Neuron (in vitro differentiated cells): ENCODE results near the gene EOLA2.
"Not testable (repeated sequence)": the region's sequence is repeated elsewhere in the genome, so short reads cannot be mapped to it uniquely, and the experiment has no call there.

Experiments
- H2AFZ ChIP-seq: one replicate; pipeline ENCODE4 v1.6.1; 2013; ENCODE audit warnings: low read depth, mild to moderate bottlenecking, inconsistent platforms, low read length, moderate library complexity
- H3K27me3 ChIP-seq: one replicate; pipeline ENCODE4 v1.6.1; 2013; ENCODE audit warnings: low read length; ENCODE audit not compliant: insufficient read depth
- H3K36me3 ChIP-seq: one replicate; pipeline ENCODE4 v1.6.1; 2013; ENCODE audit warnings: low read length; ENCODE audit not compliant: insufficient read depth
- H3K4me1 ChIP-seq: one replicate; pipeline ENCODE4 v1.6.1; 2013; ENCODE audit warnings: low read length; ENCODE audit not compliant: insufficient read depth
- H3K4me3 ChIP-seq: 2 replicates; pipeline ENCODE4 v1.5.1; 2013; ENCODE audit warnings: mild to moderate bottlenecking, low read length, moderate library complexity
- H3K9me3 ChIP-seq: one replicate; pipeline ENCODE4 v1.6.1; 2013; ENCODE audit warnings: low read length

Gene EOLA2

GRCh38 chrX:149938427-149938880, at the start of gene EOLA2:
Gene EOLA2 (minus strand): TSS chrX:149938491. CDS start chrX:149933874, 4,617 bp downstream.
- Histone ChIP-seq H2AFZ (no peak within 1 kb of the TSS), H3K4me1 (no peaks in the 10 kb centered on the region), H3K36me3 (no peaks in the 10 kb centered on the region), H3K27me3 (no peaks in the 10 kb centered on the region), H3K4me3 (peak within 1 kb of the TSS; percentile 56), H3K9me3 (no peaks in the 10 kb centered on the region)

GRCh38 chrX:149987613-149988012, 49.3 kb upstream of the EOLA2 start:
- H3K4me3 ChIP-seq = no peak overlapping the region
- no peak overlapping the region for H2AFZ ChIP-seq
- no peaks in the 10 kb centered on the region for H3K9me3 ChIP-seq
- no peaks in the 10 kb centered on the region for H3K36me3 ChIP-seq
- H3K27me3 ChIP-seq = no peaks in the 10 kb centered on the region
- H3K4me1 ChIP-seq = no peaks in the 10 kb centered on the region

- Histone ChIP-seq H3K4me1 (no peaks in the 10 kb centered on the region), H3K9me3 (no peaks in the 10 kb centered on the region), H3K4me3 (no peak overlapping the region), H2AFZ (no peak overlapping the region), H3K27me3 (no peaks in the 10 kb centered on the region), H3K36me3 (no peaks in the 10 kb centered on the region)
These were observed 46.1 kb upstream of the EOLA2 start for GRCh38 chrX:149984411-149984810.

- no peaks in the 10 kb centered on the region for H3K27me3 ChIP-seq
- no peak overlapping the region for H3K4me3 ChIP-seq
- H3K36me3 ChIP-seq = no peaks in the 10 kb centered on the region
- no peaks in the 10 kb centered on the region for H3K9me3 ChIP-seq
- H2AFZ ChIP-seq = no peak overlapping the region
- no peaks in the 10 kb centered on the region for H3K4me1 ChIP-seq
These were observed 44.0 kb upstream of the EOLA2 start for GRCh38 chrX:149982310-149982709.

- Histone ChIP-seq H2AFZ (no peak overlapping the region), H3K9me3 (no peaks in the 10 kb centered on the region), H3K4me3 (no peak overlapping the region), H3K36me3 (no peaks in the 10 kb centered on the region), H3K27me3 (no peaks in the 10 kb centered on the region), H3K4me1 (no peaks in the 10 kb centered on the region)
These were observed 40.9 kb upstream of the EOLA2 start for GRCh38 chrX:149979126-149979644.

- no peaks in the 10 kb centered on the region for H3K27me3 ChIP-seq
- no peaks in the 10 kb centered on the region for H3K9me3 ChIP-seq
- H3K4me3 ChIP-seq = no peak overlapping the region
- H3K36me3 ChIP-seq = no peaks in the 10 kb centered on the region
- H3K4me1 ChIP-seq = no peaks in the 10 kb centered on the region
- no peak overlapping the region for H2AFZ ChIP-seq
These were observed 24.8 kb upstream of the EOLA2 start for GRCh38 chrX:149962859-149963757.

GRCh38 chrX:149962010-149962409, 23.7 kb upstream of the EOLA2 start:
- Histone ChIP-seq H3K4me3 (no peak overlapping the region), H3K4me1 (no peaks in the 10 kb centered on the region), H3K36me3 (no peaks in the 10 kb centered on the region), H2AFZ (no peak overlapping the region), H3K27me3 (no peaks in the 10 kb centered on the region), H3K9me3 (no peaks in the 10 kb centered on the region)

- Histone ChIP-seq H2AFZ (no peak overlapping the region), H3K9me3 (no peaks in the 10 kb centered on the region), H3K36me3 (no peaks in the 10 kb centered on the region), H3K27me3 (no peaks in the 10 kb centered on the region), H3K4me1 (no peaks in the 10 kb centered on the region), H3K4me3 (no peak overlapping the region)
These were observed 23.3 kb upstream of the EOLA2 start for GRCh38 chrX:149961572-149961971.

GRCh38 chrX:149950681-149951080, 12.4 kb upstream of the EOLA2 start:
- H3K36me3 ChIP-seq = no peaks in the 10 kb centered on the region

GRCh38 chrX:149949743-149950436, 11.6 kb upstream of the EOLA2 start:
- no peaks in the 10 kb centered on the region for H3K36me3 ChIP-seq
- no peaks in the 10 kb centered on the region for H3K9me3 ChIP-seq
- H3K27me3 ChIP-seq = no peaks in the 10 kb centered on the region
- H2AFZ ChIP-seq = no peak overlapping the region
- no peaks in the 10 kb centered on the region for H3K4me1 ChIP-seq
- no peak overlapping the region for H3K4me3 ChIP-seq

More at GRCh38 chrX:149950681-149951080, 12.4 kb upstream of the EOLA2 start:
- Histone ChIP-seq H2AFZ (no peak overlapping the region), H3K4me1 (no peaks in the 10 kb centered on the region), H3K4me3 (no peak overlapping the region), H3K27me3 (no peaks in the 10 kb centered on the region), H3K9me3 (no peaks in the 10 kb centered on the region)

GRCh38 chrX:149948016-149948415, 9.7 kb upstream of the EOLA2 start:
- Histone ChIP-seq H3K9me3 (no peaks in the 10 kb centered on the region), H3K36me3 (no peaks in the 10 kb centered on the region), H3K27me3 (no peaks in the 10 kb centered on the region), H3K4me3 (no peak overlapping the region), H2AFZ (no peak overlapping the region), H3K4me1 (no peaks in the 10 kb centered on the region)

- not testable (repeated sequence) for H3K9me3 ChIP-seq, H3K4me3 ChIP-seq, H2AFZ ChIP-seq, H3K4me1 ChIP-seq, H3K36me3 ChIP-seq, H3K27me3 ChIP-seq
These were observed 8.6 kb upstream of the EOLA2 start for GRCh38 chrX:149946932-149947331.

GRCh38 chrX:149945820-149946219, 7.5 kb upstream of the EOLA2 start:
- H3K9me3 ChIP-seq, H3K36me3 ChIP-seq, H3K4me3 ChIP-seq, H3K4me1 ChIP-seq, H2AFZ ChIP-seq, H3K27me3 ChIP-seq: not testable (repeated sequence)
